ENCODE measurements around the gene KIRREL3.

- TF ChIP-seq CTCF (IDR thresholded peaks at IDR 0.05) (no peak), POLR2AphosphoS5 (IDR thresholded peaks at IDR 0.05) (no peak)
Observed at GRCh38 chr11:126855536-126855935, 145.0 kb downstream of the KIRREL3 start.
